ENCODE results near the gene NDUFAF8. TPM values are rescaled to one million over a fixed set of nuclear protein-coding genes. Genes with fewer than 3 reads are reported as not detected.

NDUFAF8 gene
- total RNA-seq, 3 donors from 2014 or later (not counting 1 experiment from before 2014, with no cell fraction given), result 28.6 to 36.4 (median 34.9) TPM

GRCh38 chr17:81237591-81238489, 1.3 kb upstream of the NDUFAF8 start:
- no peak for TF ChIP-seq CTCF (IDR thresholded peaks at IDR 0.05)
- Histone ChIP-seq H3K36me3 (ENCODE audit: control insufficient read depth, insufficient read depth, low read length) (peaks cover 4% of the 10 kb centered on the region), H3K27ac (ENCODE audit: low read length) (no peak overlapping the region), H3K27me3 (ENCODE audit: control insufficient read depth, insufficient read depth, low read length) (no peaks in the 10 kb centered on the region), H3K4me1 (ENCODE audit: control insufficient read depth, insufficient read depth, low read length) (peaks cover 50% of the 10 kb centered on the region), H3K9me3 (ENCODE audit: control insufficient read depth, insufficient read depth, low read length) (no peaks in the 10 kb centered on the region), H3K4me3 (ENCODE audit: low read length) (peak overlapping the region; percentile 65)
- Mint-ChIP-seq H3K27ac (peak overlapping the region in 1 of 2 donors; percentile 90), H3K27me3 (ENCODE audit: low read depth in 2 of 2) (no peaks in the 10 kb centered on the region), H3K36me3 (no peaks in the 10 kb centered on the region), H3K9me3 (no peaks in the 10 kb centered on the region), H3K4me3 (peak overlapping the region; percentile 74), H3K4me1 (peaks cover 28 to 49% of the 10 kb centered on the region in 2 donors)
- WGBS (ENCODE audit: insufficient coverage), result 62% methylated on average over 36 of the region's 36 CpGs
- intact Hi-C loops (cut with micrococcal nuclease), result no loop called here
- ATAC-seq (no peak), DNase-seq (no peak)

GRCh38 chr17:81238490-81238814, 666 bp upstream of the NDUFAF8 start:
- Mint-ChIP-seq H3K4me3 (peak overlapping the region; percentile 74), H3K36me3 (no peaks in the 10 kb centered on the region), H3K27ac (peak overlapping the region; percentile 76 to 90), H3K27me3 (ENCODE audit: low read depth in 2 of 2) (no peaks in the 10 kb centered on the region), H3K9me3 (no peaks in the 10 kb centered on the region), H3K4me1 (peaks cover 28 to 49% of the 10 kb centered on the region in 2 donors)
- H3K27me3 ChIP-seq (ENCODE audit: control insufficient read depth, insufficient read depth, low read length), result no peaks in the 10 kb centered on the region
- no peak for ATAC-seq
- no peak for DNase-seq
- H3K4me1 ChIP-seq (ENCODE audit: control insufficient read depth, insufficient read depth, low read length), result peaks cover 50% of the 10 kb centered on the region
- H3K9me3 ChIP-seq (ENCODE audit: control insufficient read depth, insufficient read depth, low read length), result no peaks in the 10 kb centered on the region
- intact Hi-C loops (cut with micrococcal nuclease), result no loop called here
- H3K27ac ChIP-seq (ENCODE audit: low read length), result no peak overlapping the region
- no peak for TF ChIP-seq CTCF (IDR thresholded peaks at IDR 0.05)
- under 1% methylated on average over 26 of the region's 26 CpGs for WGBS (ENCODE audit: insufficient coverage)
- peak overlapping the region; percentile 65 for H3K4me3 ChIP-seq (ENCODE audit: low read length)
- H3K36me3 ChIP-seq (ENCODE audit: control insufficient read depth, insufficient read depth, low read length), result peaks cover under 1% of the 10 kb centered on the region

GRCh38 chr17:81239714-81240555, 817 bp downstream of the NDUFAF8 start:
- WGBS (ENCODE audit: insufficient coverage), result 19% methylated on average over 37 of the region's 37 CpGs
- Histone ChIP-seq H3K4me3 (ENCODE audit: low read length) (peak overlapping the region; percentile 58), H3K9me3 (ENCODE audit: control insufficient read depth, insufficient read depth, low read length) (no peaks in the 10 kb centered on the region), H3K27me3 (ENCODE audit: control insufficient read depth, insufficient read depth, low read length) (no peaks in the 10 kb centered on the region), H3K36me3 (ENCODE audit: control insufficient read depth, insufficient read depth, low read length) (no peaks in the 10 kb centered on the region), H3K4me1 (ENCODE audit: control insufficient read depth, insufficient read depth, low read length) (peaks cover 50% of the 10 kb centered on the region), H3K27ac (ENCODE audit: low read length) (peak overlapping the region; percentile 11)
- TF ChIP-seq CTCF (IDR thresholded peaks at IDR 0.05), result no peak
- Mint-ChIP-seq H3K27ac (peak overlapping the region; percentile 58 to 90), H3K9me3 (no peaks in the 10 kb centered on the region), H3K36me3 (no peaks in the 10 kb centered on the region), H3K4me1 (peaks cover 23 to 42% of the 10 kb centered on the region in 2 donors), H3K4me3 (peak overlapping the region; percentile 89), H3K27me3 (ENCODE audit: low read depth in 2 of 2) (no peaks in the 10 kb centered on the region)
- intact Hi-C loops (cut with micrococcal nuclease), result loop anchor here (1.0 to 10.0 kb wide), 2 partner anchors 17 to 205 kb away; partner anchors contain the start of gene BAIAP2
- ATAC-seq (no peak), DNase-seq (peak in 1 of 2 donors; percentile 72)

Data from natural killer cell (primary cell).